HEK293T (cell line): ENCODE measurements around the gene DMXL1.

ENCODE experiments used
- ARNT ChIP-seq: fragments of 450-650 bp; IDR thresholded peaks from 2 replicates; pipeline ENCODE4 v1.6.1; 2017; ENCODE audit warnings: mild to moderate bottlenecking
- BHLHE40 ChIP-seq: fragments of 450-650 bp; IDR thresholded peaks from 2 replicates; pipeline ENCODE4 v1.6.1; 2016; ENCODE audit warnings: mild to moderate bottlenecking, moderate library complexity, borderline replicate concordance
- CTBP1 ChIP-seq: fragments of 450-650 bp; IDR thresholded peaks from 2 replicates; pipeline ENCODE4 v1.6.1; 2016; ENCODE audit warnings: borderline replicate concordance
- FOXM1 ChIP-seq: fragments of 450-650 bp; IDR thresholded peaks from 2 replicates; pipeline ENCODE4 v1.6.1; 2017; ENCODE audit warnings: mild to moderate bottlenecking, borderline replicate concordance
- L3MBTL2 ChIP-seq: fragments of 450-650 bp; conservative IDR thresholded peaks from 2 replicates; pipeline ENCODE4 v1.6.1; 2016; ENCODE audit warnings: mild to moderate bottlenecking
- NFRKB ChIP-seq: fragments of 450-650 bp; IDR thresholded peaks from 2 replicates; pipeline ENCODE4 v1.6.1; 2016; ENCODE audit warnings: mild to moderate bottlenecking, moderate library complexity
- SP1 ChIP-seq: fragments of 450-650 bp; IDR thresholded peaks from 2 replicates; pipeline ENCODE4 v1.6.1; 2017
- ZNF384 ChIP-seq: fragments of 450-650 bp; IDR thresholded peaks from 2 replicates; pipeline ENCODE4 v1.6.1; 2016
- TF ChIP-seq, protein P1 (sequence below): fragments of 450-650 bp; IDR thresholded peaks from 2 replicates; pipeline ENCODE4 v1.6.1; 2016

DNA sequence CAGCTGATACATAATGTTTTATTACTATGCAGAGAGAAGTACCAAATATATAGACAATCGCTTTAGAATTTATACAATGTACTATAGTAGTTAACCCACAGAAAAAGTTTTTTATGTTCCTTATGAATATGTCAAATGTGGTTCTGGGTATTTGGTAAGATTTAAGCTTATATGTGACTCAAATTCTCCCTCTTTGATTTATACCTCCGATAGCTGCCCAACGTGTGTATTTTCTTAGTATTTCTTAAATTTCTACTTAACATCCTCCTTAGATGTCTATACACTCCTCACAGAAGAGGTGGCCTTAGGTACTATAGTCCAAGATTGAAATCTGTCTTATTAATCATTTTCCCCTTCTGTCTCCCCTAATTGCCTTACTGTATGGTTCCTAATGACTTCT lies 146.3 kb downstream of the DMXL1 start:
- TF ChIP-seq BHLHE40 (no peak), NFRKB (no peak), SP1 (no peak), FOXM1 (no peak), CTBP1 (no peak), ZNF384 (no peak), ARNT (no peak), L3MBTL2 (no peak)
- TF ChIP-seq, protein P1, sequence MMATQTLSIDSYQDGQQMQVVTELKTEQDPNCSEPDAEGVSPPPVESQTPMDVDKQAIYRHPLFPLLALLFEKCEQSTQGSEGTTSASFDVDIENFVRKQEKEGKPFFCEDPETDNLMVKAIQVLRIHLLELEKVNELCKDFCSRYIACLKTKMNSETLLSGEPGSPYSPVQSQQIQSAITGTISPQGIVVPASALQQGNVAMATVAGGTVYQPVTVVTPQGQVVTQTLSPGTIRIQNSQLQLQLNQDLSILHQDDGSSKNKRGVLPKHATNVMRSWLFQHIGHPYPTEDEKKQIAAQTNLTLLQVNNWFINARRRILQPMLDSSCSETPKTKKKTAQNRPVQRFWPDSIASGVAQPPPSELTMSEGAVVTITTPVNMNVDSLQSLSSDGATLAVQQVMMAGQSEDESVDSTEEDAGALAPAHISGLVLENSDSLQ: no peak
